ENCODE measurements around the gene AGER.

GRCh38 chr6:32220021-32220420 lies 36.0 kb upstream of the AGER start:
- TF ChIP-seq SUZ12 (IDR thresholded peaks at IDR 0.05): no peak
- TF ChIP-seq PKNOX1 (IDR thresholded peaks at IDR 0.05): no peak
- no peak for TF ChIP-seq TARDBP (IDR thresholded peaks at IDR 0.05)
- TF ChIP-seq BHLHE40 (IDR thresholded peaks at IDR 0.05; ENCODE audit: borderline replicate concordance): no peak
- TF ChIP-seq FOXA1 (IDR thresholded peaks at IDR 0.05): no peak
- no peak for TF ChIP-seq SP1 (IDR thresholded peaks at IDR 0.05)
- TF ChIP-seq ELF4 (IDR thresholded peaks at IDR 0.05): no peak
- no peak for TF ChIP-seq NFRKB (IDR thresholded peaks at IDR 0.05)
- no peak for TF ChIP-seq FOXM1 (IDR thresholded peaks at IDR 0.05; ENCODE audit: borderline replicate concordance)
- TF ChIP-seq ZNF384 (IDR thresholded peaks at IDR 0.05): no peak
